Measurements from ENCODE around the gene LCOR.

- TF ChIP-seq CTCF (IDR thresholded peaks at IDR 0.05) (no peak), POLR2A (IDR thresholded peaks at IDR 0.05) (no peak)
Observed at GRCh38 chr10:96949039-96949683, 117.1 kb downstream of the LCOR start.

All from heart left ventricle (tissue), 13 donors.